Transverse colon (tissue), 4 donors: ENCODE results near the gene GDF2. TPM values are rescaled to one million over a fixed set of nuclear protein-coding genes. Genes with fewer than 3 reads are reported as not detected.

Source experiments
- DNase-seq: peaks from one replicate; pipeline ENCODE4 v3.0.0-alpha.2; 2019
- H3K27ac ChIP-seq, 4 donors: fragments of 200-600 bp; sonication (generic); 2 replicates each; pipeline ENCODE4 v1.5.1; 2016 to 2018; ENCODE audit warnings: inconsistent platforms in 4 of 4
- H3K27me3 ChIP-seq: fragments of 200-600 bp; sonication (generic); 2 replicates; pipeline ENCODE4 v1.5.1; 2017; ENCODE audit warnings: inconsistent platforms
- H3K36me3 ChIP-seq, 4 donors: fragments of 200-600 bp; sonication (generic); 2 replicates each; pipeline ENCODE4 v1.5.1; 2017 to 2019; ENCODE audit warnings: inconsistent platforms in 4 of 4
- H3K4me1 ChIP-seq, 4 donors: fragments of 200-600 bp; sonication (generic); 2 replicates each; pipeline ENCODE4 v1.5.1; 2017 to 2020; ENCODE audit warnings: inconsistent platforms in 4 of 4
- H3K4me3 ChIP-seq, 4 donors: fragments of 200-600 bp; sonication (generic); 1 replicate in 1 of 4; 2 replicates in 3 of 4; pipeline versions ENCODE4 v1.5.1 to v1.6.1; 2017 to 2019; ENCODE audit warnings: inconsistent platforms in 4 of 4
- H3K9me3 ChIP-seq, 2 donors: fragments of 200-600 bp; sonication (generic); 2 replicates each; pipeline ENCODE4 v1.5.1; 2017 to 2019; ENCODE audit warnings: inconsistent platforms in 2 of 2
- CTCF ChIP-seq, 5 experiments: fragments of 200-600 bp in 3 of 5; fragments of 450-650 bp in 2 of 5; sonication (generic) in 3 of 5; IDR thresholded peaks; 1 replicate in 2 of 5; 2 replicates in 3 of 5; pipeline ENCODE4 v1.5.1; 2016 to 2017; ENCODE audit warnings: antibody characterized with exemption in 5 of 5, inconsistent platforms in 3 of 5, mild to moderate bottlenecking in 2 of 5, moderate library complexity in 1 of 5
- EP300 ChIP-seq: sonication (generic); formaldehyde crosslinking; IDR thresholded peaks from one replicate; pipeline ENCODE4 v1.6.1; 2017; ENCODE audit warnings: antibody characterized with exemption, low read depth
- POLR2A ChIP-seq: fragments of 450-650 bp; IDR thresholded peaks from one replicate; pipeline ENCODE4 v1.6.1; 2016; ENCODE audit warnings: antibody characterized with exemption, mild to moderate bottlenecking, moderate library complexity
- POLR2AphosphoS5 ChIP-seq, 3 donors: sonication (generic); formaldehyde crosslinking; IDR thresholded peaks; one replicate each; pipeline ENCODE4 v1.6.1; 2016; ENCODE audit warnings: antibody characterized with exemption in 3 of 3
- WGBS, 2 donors: methylation state at CpG; one replicate each; pipeline ENCODE4 v1.1.5; 2018; ENCODE audit warnings: low coverage in 1 of 2; 5-methylcytosine and 5-hydroxymethylcytosine counted together
- in situ Hi-C, 4 donors: fragments of 200-750 bp; cut with MboI; loops; one replicate each; pipeline versions ENCODE4 v1.15.0 to v1.15.1; 2017; ENCODE audit warnings: low sequenced_read_pairs in 3 of 4, low pct_ligation_motif_present in 1 of 4, low pct_unique_long_range_greater_than_20kb in 1 of 4
- intact Hi-C: fragments of 100-400 bp; cut with DNase I; formaldehyde crosslinking; loops from one replicate; pipeline ENCODE4 v1.15.1; 2023; ENCODE audit warnings: low total_unique reads
- total RNA-seq, 4 donors: library from RNA; depleted of rRNA; stranded (reverse); fragments of >200 nt; gene quantifications; one replicate each; pipeline ENCODE4 v1.1.0, GENCODE V29; 2016

Gene GDF2
- total RNA-seq, 4 donors from 2014 or later = not detected

- DNase-seq = no peak
- in situ Hi-C loops = no loop called here
- Histone ChIP-seq H3K27me3 (no peaks in the 10 kb centered on the region), H3K4me3 (no peak overlapping the region), H3K4me1 (peaks cover 5 to 11% (median 8%) of the 10 kb centered on the region in 4 donors), H3K9me3 (no peaks in the 10 kb centered on the region), H3K36me3 (no peaks in the 10 kb centered on the region), H3K27ac (no peak overlapping the region)
- WGBS, 2 donors = 88 to 90% methylated on average over 4 to 11 of the region's 11 CpGs
- TF ChIP-seq POLR2A (no peak), CTCF (IDR thresholded peaks at IDR 0.05) (no peak), POLR2AphosphoS5 (IDR thresholded peaks at IDR 0.05) (no peak), EP300 (no peak)
- intact Hi-C loops = no loop called here
These were observed 4.7 kb downstream of the GDF2 start for GRCh38 chr10:47326927-47327330.

- WGBS, 2 donors = 86% methylated on average over 4 of the region's 4 CpGs; no CpG with 5 or more reads in 1 of the 2 donors
- peak overlapping the region; percentile 66 to 78 (median 69) for H3K27ac ChIP-seq
- H3K27me3 ChIP-seq = no peaks in the 10 kb centered on the region
- intact Hi-C loops (no loop called here), in situ Hi-C loops (no loop called here)
- H3K4me1 ChIP-seq = peaks cover 5 to 11% (median 8%) of the 10 kb centered on the region in 4 donors
- H3K36me3 ChIP-seq = no peaks in the 10 kb centered on the region
- H3K4me3 ChIP-seq = no peak overlapping the region
- no peak for DNase-seq
- TF ChIP-seq POLR2A = no peak
- no peak for TF ChIP-seq POLR2AphosphoS5 (IDR thresholded peaks at IDR 0.05)
- TF ChIP-seq CTCF (IDR thresholded peaks at IDR 0.05) = no peak
- no peak for TF ChIP-seq EP300
- no peaks in the 10 kb centered on the region for H3K9me3 ChIP-seq
These were observed 7.6 kb downstream of the GDF2 start for GRCh38 chr10:47329855-47330254.

- H3K4me1 ChIP-seq = peaks cover 5 to 11% (median 8%) of the 10 kb centered on the region in 4 donors
- no peak for DNase-seq
- 71% methylated on average over 3 of the region's 3 CpGs; no CpG with 5 or more reads in 1 of the 2 donors for whole genome bisulfite sequencing, 2 donors
- no peaks in the 10 kb centered on the region for H3K36me3 ChIP-seq
- H3K27me3 ChIP-seq = no peaks in the 10 kb centered on the region
- intact Hi-C loops = no loop called here
- in situ Hi-C loops = no loop called here
- H3K4me3 ChIP-seq = no peak overlapping the region
- H3K27ac ChIP-seq = peak overlapping the region; percentile 66 to 78 (median 69)
- H3K9me3 ChIP-seq = no peaks in the 10 kb centered on the region
- no peak for TF ChIP-seq POLR2A
- no peak for TF ChIP-seq EP300
- no peak for TF ChIP-seq POLR2AphosphoS5 (IDR thresholded peaks at IDR 0.05)
These were observed 8.1 kb downstream of the GDF2 start for GRCh38 chr10:47330366-47330765.

GRCh38 chr10:47330804-47331203, 8.6 kb downstream of the GDF2 start:
- DNase-seq = peak; percentile 89
- H3K9me3 ChIP-seq = no peaks in the 10 kb centered on the region
- TF ChIP-seq POLR2A (no peak), POLR2AphosphoS5 (IDR thresholded peaks at IDR 0.05) (peak in 1 of 3 donors; percentile 21)
- in situ Hi-C loops = no loop called here
- peak overlapping the region; percentile 66 to 78 (median 69) for H3K27ac ChIP-seq
- no peaks in the 10 kb centered on the region for H3K36me3 ChIP-seq
- H3K4me1 ChIP-seq = peaks cover 5 to 11% (median 8%) of the 10 kb centered on the region in 4 donors
- no peaks in the 10 kb centered on the region for H3K27me3 ChIP-seq
- WGBS, 2 donors = 40 to 60% methylated on average over 1 to 3 of the region's 3 CpGs
- intact Hi-C loops = no loop called here
- no peak overlapping the region for H3K4me3 ChIP-seq

GRCh38 chr10:47331491-47331890, 9.2 kb downstream of the GDF2 start:
- Histone ChIP-seq H3K4me1 (peaks cover 5 to 11% (median 8%) of the 10 kb centered on the region in 4 donors), H3K9me3 (no peaks in the 10 kb centered on the region), H3K4me3 (no peak overlapping the region), H3K27ac (peak overlapping the region in 3 of 4 donors; percentile 57 to 78 (median 72)), H3K36me3 (no peaks in the 10 kb centered on the region), H3K27me3 (no peaks in the 10 kb centered on the region)
- in situ Hi-C loops (no loop called here), intact Hi-C loops (no loop called here)
- 92% methylated on average over 9 of the region's 9 CpGs; no CpG with 5 or more reads in 1 of the 2 donors for WGBS, 2 donors
- no peak for TF ChIP-seq POLR2AphosphoS5 (IDR thresholded peaks at IDR 0.05)
- no peak for TF ChIP-seq EP300
- TF ChIP-seq CTCF (IDR thresholded peaks at IDR 0.05) = no peak
- no peak for DNase-seq
